Neutrophil (primary cell): ENCODE data around the gene HOXA4.

ENCODE experiments used
- H3K27ac ChIP-seq: fragments of 200-600 bp; sonication (generic); 2 replicates; pipeline ENCODE4 v1.5.1; 2016; ENCODE audit warnings: mild to moderate bottlenecking, moderate library complexity
- H3K27me3 ChIP-seq: fragments of 200-600 bp; sonication (generic); 2 replicates; pipeline ENCODE4 v1.6.0; 2016; ENCODE audit warnings: mild to moderate bottlenecking
- H3K36me3 ChIP-seq: fragments of 200-600 bp; sonication (generic); 2 replicates; pipeline ENCODE4 v1.5.1; 2017
- H3K4me1 ChIP-seq, 2 experiments: fragments of 200-600 bp in 1 of 2; sonication (generic) in 1 of 2; 1 replicate in 1 of 2; 2 replicates in 1 of 2; pipeline versions ENCODE4 v1.5.1 to v1.6.1; 2013 to 2016; ENCODE audit warnings: low read depth in 1 of 2, low read length in 1 of 2, mild to moderate bottlenecking in 1 of 2, moderate library complexity in 1 of 2; ENCODE audit not compliant: control insufficient read depth in 1 of 2, insufficient read depth in 1 of 2
- H3K4me3 ChIP-seq, 2 experiments: fragments of 200-600 bp in 1 of 2; sonication (generic) in 1 of 2; 1 replicate in 1 of 2; 2 replicates in 1 of 2; pipeline ENCODE4 v1.5.1; 2013 to 2016; ENCODE audit warnings: low read depth in 1 of 2, low read length in 1 of 2, mild to moderate bottlenecking in 1 of 2, moderate library complexity in 1 of 2
- H3K9me3 ChIP-seq: fragments of 200-600 bp; sonication (generic); 2 replicates; pipeline ENCODE4 v1.5.1; 2016
- TF ChIP-seq, protein P1 (sequence below): fragments of 200-600 bp; sonication (generic); IDR thresholded peaks from 2 replicates; pipeline ENCODE4 v1.5.1; 2016; ENCODE audit warnings: antibody characterized with exemption

Gene HOXA4

DNA sequence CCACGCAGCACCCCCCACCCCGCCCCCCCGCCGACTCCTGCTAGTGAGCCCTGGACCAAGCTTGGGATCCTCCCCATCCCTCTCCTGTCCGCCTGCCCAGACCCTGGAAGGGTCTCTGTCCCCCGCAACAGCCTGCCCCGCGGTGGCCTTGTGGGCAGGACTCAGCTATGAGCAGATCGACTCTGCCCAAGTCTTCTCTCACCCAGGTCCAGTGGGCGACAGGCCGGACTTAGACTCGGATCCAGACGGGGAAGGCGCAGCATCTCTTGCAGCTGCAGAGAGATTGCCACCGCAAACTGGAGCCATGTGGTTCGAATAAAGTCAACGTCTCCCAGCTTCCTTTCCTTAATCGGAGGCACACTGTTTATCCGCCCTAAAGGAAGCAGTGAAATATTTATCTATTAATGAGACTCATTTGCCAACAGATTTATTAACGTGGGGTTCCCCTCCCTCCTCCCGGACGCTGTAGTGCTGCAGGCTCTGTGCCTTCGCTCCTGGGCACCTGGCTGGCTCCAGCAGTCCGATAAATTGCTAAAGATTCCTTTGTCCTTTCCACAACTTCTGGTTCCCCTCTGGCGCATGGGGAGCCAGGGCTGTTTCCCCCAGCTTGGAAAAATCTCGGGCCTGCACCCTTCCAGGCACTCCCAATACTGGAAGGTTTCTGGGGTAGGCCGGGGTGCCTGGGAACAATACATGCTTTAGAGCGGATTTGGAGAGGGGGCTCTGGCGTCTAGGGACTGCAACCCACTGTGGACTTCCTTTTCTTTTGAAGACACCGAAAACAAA, 26.6 kb upstream of the HOXA4 start:
- TF ChIP-seq, protein P1, sequence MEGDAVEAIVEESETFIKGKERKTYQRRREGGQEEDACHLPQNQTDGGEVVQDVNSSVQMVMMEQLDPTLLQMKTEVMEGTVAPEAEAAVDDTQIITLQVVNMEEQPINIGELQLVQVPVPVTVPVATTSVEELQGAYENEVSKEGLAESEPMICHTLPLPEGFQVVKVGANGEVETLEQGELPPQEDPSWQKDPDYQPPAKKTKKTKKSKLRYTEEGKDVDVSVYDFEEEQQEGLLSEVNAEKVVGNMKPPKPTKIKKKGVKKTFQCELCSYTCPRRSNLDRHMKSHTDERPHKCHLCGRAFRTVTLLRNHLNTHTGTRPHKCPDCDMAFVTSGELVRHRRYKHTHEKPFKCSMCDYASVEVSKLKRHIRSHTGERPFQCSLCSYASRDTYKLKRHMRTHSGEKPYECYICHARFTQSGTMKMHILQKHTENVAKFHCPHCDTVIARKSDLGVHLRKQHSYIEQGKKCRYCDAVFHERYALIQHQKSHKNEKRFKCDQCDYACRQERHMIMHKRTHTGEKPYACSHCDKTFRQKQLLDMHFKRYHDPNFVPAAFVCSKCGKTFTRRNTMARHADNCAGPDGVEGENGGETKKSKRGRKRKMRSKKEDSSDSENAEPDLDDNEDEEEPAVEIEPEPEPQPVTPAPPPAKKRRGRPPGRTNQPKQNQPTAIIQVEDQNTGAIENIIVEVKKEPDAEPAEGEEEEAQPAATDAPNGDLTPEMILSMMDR: no peak
- H3K4me1 ChIP-seq: peaks cover 39 to 71% of the 10 kb centered on the region in 2 experiments
- no peaks in the 10 kb centered on the region for H3K36me3 ChIP-seq
- H3K27ac ChIP-seq: no peak overlapping the region
- no peaks in the 10 kb centered on the region for H3K9me3 ChIP-seq
- peak overlapping the region in 1 of 2 experiments; percentile 25 for H3K4me3 ChIP-seq
- peaks cover 100% of the 10 kb centered on the region for H3K27me3 ChIP-seq

DNA sequence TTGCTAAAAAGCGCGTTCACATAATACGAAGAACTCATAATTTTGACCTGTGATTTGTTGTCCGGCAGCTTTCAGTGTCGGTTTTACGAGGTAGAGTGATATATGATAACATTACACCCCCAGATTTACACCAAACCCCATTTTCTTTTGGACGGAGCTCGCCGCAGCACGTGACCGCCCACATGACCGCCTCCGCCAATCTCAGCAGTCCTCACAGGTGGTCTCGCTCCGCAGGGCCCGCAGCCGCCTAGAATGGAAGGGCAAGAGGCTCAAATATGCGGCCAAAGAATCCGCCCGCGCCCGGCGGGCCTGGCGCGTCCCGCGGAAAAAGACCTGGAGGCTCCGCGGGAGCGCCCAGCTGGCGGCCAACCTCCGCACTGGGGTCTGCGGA, 25.9 kb upstream of the HOXA4 start, which contains the start of gene HOXA7:
HOXA7 (minus strand) TSS at position 168 of the 391 bp plus-strand sequence; CDS start at position 38, 130 bp downstream.
- TF ChIP-seq, protein P1: no peak
- no peak within 1 kb of the TSS for H3K27ac ChIP-seq
- H3K4me3 ChIP-seq: peak within 1 kb of the TSS in 1 of 2 experiments; percentile 25
- H3K9me3 ChIP-seq: no peaks in the 10 kb centered on the region
- H3K27me3 ChIP-seq: peaks cover 100% of the 10 kb centered on the region
- peaks cover 42 to 71% of the 10 kb centered on the region in 2 experiments for H3K4me1 ChIP-seq
- no peaks in the 10 kb centered on the region for H3K36me3 ChIP-seq

GRCh38 chr7:27155816-27156507, 25.4 kb upstream of the HOXA4 start:
- TF ChIP-seq, protein P1: no peak
- H3K9me3 ChIP-seq: no peaks in the 10 kb centered on the region
- no peaks in the 10 kb centered on the region for H3K36me3 ChIP-seq
- peaks cover 100% of the 10 kb centered on the region for H3K27me3 ChIP-seq
- peaks cover 44 to 71% of the 10 kb centered on the region in 2 experiments for H3K4me1 ChIP-seq
- peak overlapping the region in 1 of 2 experiments; percentile 25 for H3K4me3 ChIP-seq
- no peak overlapping the region for H3K27ac ChIP-seq

DNA sequence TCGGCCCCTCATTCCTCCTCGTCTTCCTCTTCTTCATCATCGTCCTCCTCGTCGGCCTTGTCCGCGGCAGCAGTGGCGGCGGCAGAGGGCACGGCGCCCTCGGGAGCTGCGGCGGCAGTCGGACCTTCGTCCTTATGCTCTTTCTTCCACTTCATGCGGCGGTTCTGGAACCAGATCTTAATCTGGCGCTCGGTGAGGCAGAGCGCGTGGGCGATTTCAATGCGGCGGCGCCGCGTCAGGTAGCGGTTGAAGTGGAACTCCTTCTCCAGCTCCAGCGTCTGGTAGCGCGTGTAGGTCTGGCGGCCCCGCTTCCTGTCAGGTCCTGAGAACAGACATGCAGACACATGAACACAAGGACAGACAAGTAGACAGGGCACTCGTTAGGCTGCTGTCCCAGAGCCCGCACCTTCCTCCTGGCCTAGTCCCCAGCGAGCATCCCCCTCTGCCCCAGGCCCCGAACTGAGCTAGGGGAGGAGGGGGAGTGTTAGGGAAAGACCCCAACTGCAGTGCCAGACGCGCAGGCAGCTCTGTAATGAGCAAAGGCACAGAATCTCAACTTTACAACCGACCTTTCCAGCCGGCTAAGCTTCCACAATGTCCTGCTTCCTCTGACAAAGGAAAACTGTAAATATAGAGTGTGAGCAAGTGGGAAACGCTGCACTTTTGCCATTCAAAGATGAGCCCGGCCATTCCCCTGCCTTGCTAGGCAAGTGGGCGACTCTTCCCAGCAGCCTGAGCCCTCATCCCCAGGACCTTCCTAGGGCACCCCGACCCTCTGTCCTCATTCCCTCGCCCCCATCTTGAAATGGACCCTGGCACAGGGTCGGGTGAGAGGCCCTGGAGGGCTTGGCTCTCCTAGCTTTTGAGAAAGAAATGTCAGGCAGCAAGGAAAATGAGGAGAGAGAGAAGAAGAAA, 24.6 kb upstream of the HOXA4 start:
- peak overlapping the region in 1 of 2 experiments; percentile 25 for H3K4me3 ChIP-seq
- H3K27ac ChIP-seq: no peak overlapping the region
- TF ChIP-seq, protein P1: no peak
- H3K4me1 ChIP-seq: peaks cover 44 to 71% of the 10 kb centered on the region in 2 experiments
- no peaks in the 10 kb centered on the region for H3K9me3 ChIP-seq
- peaks cover 100% of the 10 kb centered on the region for H3K27me3 ChIP-seq
- no peaks in the 10 kb centered on the region for H3K36me3 ChIP-seq

GRCh38 chr7:27154369-27154768, 23.8 kb upstream of the HOXA4 start:
- TF ChIP-seq, protein P1: no peak
- H3K36me3 ChIP-seq: no peaks in the 10 kb centered on the region
- no peak overlapping the region for H3K27ac ChIP-seq
- no peak overlapping the region for H3K4me3 ChIP-seq
- H3K4me1 ChIP-seq: peaks cover 39 to 64% of the 10 kb centered on the region in 2 experiments
- H3K27me3 ChIP-seq: peaks cover 100% of the 10 kb centered on the region
- H3K9me3 ChIP-seq: no peaks in the 10 kb centered on the region
